Keratinocyte (primary cell): Measurements from ENCODE around the gene USP8.

Experiments used
- EZH2 ChIP-seq: IDR thresholded peaks from one replicate; pipeline ENCODE4 v1.6.1; 2012; ENCODE audit warnings: inconsistent platforms, mild to moderate bottlenecking, low read length, moderate library complexity
- TF ChIP-seq, protein P1 (sequence below), 3 experiments: IDR thresholded peaks in 1 of 3; conservative IDR thresholded peaks in 1 of 3; optimal IDR thresholded peaks in 1 of 3; 2 replicates in 2 of 3; 3 replicates in 1 of 3; pipeline versions ENCODE3 to v1.5.1; 2011; ENCODE audit warnings: low read length in 3 of 3, mild to moderate bottlenecking in 3 of 3, moderate library complexity in 2 of 3, control low read depth in 1 of 3, inconsistent platforms in 1 of 3; ENCODE audit not compliant: insufficient read depth in 2 of 3; ENCODE audit errors: extremely low read depth in 1 of 3

DNA sequence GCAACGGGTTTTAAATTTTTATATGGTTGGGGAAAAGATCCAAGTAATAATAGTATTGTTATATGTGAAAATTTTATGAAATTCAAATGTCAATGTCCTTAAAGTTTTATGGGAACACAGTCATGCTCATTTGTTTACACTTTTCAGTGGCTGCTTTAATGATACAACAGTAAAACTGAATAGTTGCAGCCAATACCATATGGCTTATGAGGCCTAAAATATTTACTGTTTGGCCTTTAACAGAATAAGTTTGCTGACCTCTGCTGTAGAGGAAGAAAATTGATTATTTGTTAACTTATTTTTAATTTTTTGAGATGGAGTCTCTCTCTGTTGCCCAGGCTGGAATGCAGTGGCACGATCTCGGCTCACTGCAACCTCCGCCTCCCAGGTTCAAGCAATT, 77.6 kb downstream of the USP8 start:
- TF ChIP-seq, protein P1, sequence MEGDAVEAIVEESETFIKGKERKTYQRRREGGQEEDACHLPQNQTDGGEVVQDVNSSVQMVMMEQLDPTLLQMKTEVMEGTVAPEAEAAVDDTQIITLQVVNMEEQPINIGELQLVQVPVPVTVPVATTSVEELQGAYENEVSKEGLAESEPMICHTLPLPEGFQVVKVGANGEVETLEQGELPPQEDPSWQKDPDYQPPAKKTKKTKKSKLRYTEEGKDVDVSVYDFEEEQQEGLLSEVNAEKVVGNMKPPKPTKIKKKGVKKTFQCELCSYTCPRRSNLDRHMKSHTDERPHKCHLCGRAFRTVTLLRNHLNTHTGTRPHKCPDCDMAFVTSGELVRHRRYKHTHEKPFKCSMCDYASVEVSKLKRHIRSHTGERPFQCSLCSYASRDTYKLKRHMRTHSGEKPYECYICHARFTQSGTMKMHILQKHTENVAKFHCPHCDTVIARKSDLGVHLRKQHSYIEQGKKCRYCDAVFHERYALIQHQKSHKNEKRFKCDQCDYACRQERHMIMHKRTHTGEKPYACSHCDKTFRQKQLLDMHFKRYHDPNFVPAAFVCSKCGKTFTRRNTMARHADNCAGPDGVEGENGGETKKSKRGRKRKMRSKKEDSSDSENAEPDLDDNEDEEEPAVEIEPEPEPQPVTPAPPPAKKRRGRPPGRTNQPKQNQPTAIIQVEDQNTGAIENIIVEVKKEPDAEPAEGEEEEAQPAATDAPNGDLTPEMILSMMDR (optimal IDR thresholded peaks at IDR 0.05 in 1 of 3, IDR thresholded peaks at IDR 0.05 in 1 of 3, conservative IDR thresholded peaks at IDR 0.05 in 1 of 3; ENCODE audit: extremely low read depth in 1 of 3, insufficient read depth in 2 of 3, low read length in 3 of 3) = no peak
- no peak for TF ChIP-seq EZH2
